Stimulated activated CD4-positive, alpha-beta T cell treated with anti-CD3 and anti-CD28 coated beads, Interleukin-4, amount 100 ng/mL, for 24 hours (primary cell): ENCODE measurements around the gene KCNAB2.

ENCODE experiments used
- DNase-seq: peaks from one replicate; pipeline ENCODE4 v3.0.0-alpha.2; 2020

The KCNAB2 gene

GRCh38 chr1:6099787-6100765 lies 54.4 kb downstream of the KCNAB2 start:
- no peak for DNase-seq

- DNase-seq: no peak
Observed at GRCh38 chr1:6100861-6101783, 55.4 kb downstream of the KCNAB2 start.

- no peak for DNase-seq
Observed at GRCh38 chr1:6101826-6102531, 56.3 kb downstream of the KCNAB2 start.

GRCh38 chr1:6102532-6102845 lies 56.8 kb downstream of the KCNAB2 start:
- DNase-seq: no peak

GRCh38 chr1:6103111-6103853 lies 57.6 kb downstream of the KCNAB2 start:
- DNase-seq: no peak

- no peak for DNase-seq
Observed at GRCh38 chr1:6103854-6104530, 58.3 kb downstream of the KCNAB2 start.

GRCh38 chr1:6104631-6105030 lies 58.9 kb downstream of the KCNAB2 start:
- DNase-seq: no peak

- no peak for DNase-seq
Observed at GRCh38 chr1:6105218-6105679, 59.6 kb downstream of the KCNAB2 start.

- no peak for DNase-seq
Observed at GRCh38 chr1:6105763-6106162, 60.1 kb downstream of the KCNAB2 start.

GRCh38 chr1:6106321-6106731 lies 60.6 kb downstream of the KCNAB2 start:
- no peak for DNase-seq

- no peak for DNase-seq
Observed at GRCh38 chr1:6106977-6107376, 61.3 kb downstream of the KCNAB2 start.

- no peak for DNase-seq
Observed at GRCh38 chr1:6107409-6108356, 62.0 kb downstream of the KCNAB2 start.

GRCh38 chr1:6108476-6108875 lies 62.8 kb downstream of the KCNAB2 start:
- no peak for DNase-seq

GRCh38 chr1:6108937-6109614 lies 63.4 kb downstream of the KCNAB2 start:
- DNase-seq: peak; percentile 28

- DNase-seq: no peak
Observed at GRCh38 chr1:6109688-6110087, 64.0 kb downstream of the KCNAB2 start.

GRCh38 chr1:6110326-6110725 lies 64.6 kb downstream of the KCNAB2 start:
- no peak for DNase-seq

GRCh38 chr1:6111571-6111970 lies 65.9 kb downstream of the KCNAB2 start:
- no peak for DNase-seq

- DNase-seq: no peak
Observed at GRCh38 chr1:6111991-6112689, 66.5 kb downstream of the KCNAB2 start.

GRCh38 chr1:6112690-6113005 lies 67.0 kb downstream of the KCNAB2 start:
- no peak for DNase-seq
